K562 (cell line): ENCODE measurements around the gene PRSS12. TPM values are rescaled to one million over a fixed set of nuclear protein-coding genes. Genes with fewer than 3 reads are reported as not detected.

Experiments used
- ATAC-seq: fragments of 200-7000 bp; cut with Tn5 transposase; 3 replicates; pipeline ENCODE4 v1.9.1; 2020; ENCODE audit warnings: moderate library complexity
- BruUV-seq: library from RNA; stranded (reverse); fragments of 400-500 nt; replicated peaks from 2 replicates; lab custom pipeline; 2021; lab: Mats Ljungman, UMichigan
- CTCF ChIA-PET: fragments of 300-600 bp; formaldehyde crosslinking; extraction: SDS; loops from one replicate; lab custom pipeline; 2021; ENCODE audit warnings: low intra/inter-chr PET ratio; lab: Yijun Ruan, JAX
- POLR2A ChIA-PET: fragments of 300-600, 350-650 bp; sonication (Branson Sonifier 250); formaldehyde crosslinking; extraction: SDS; loops from one replicate; lab custom pipeline; 2021; ENCODE audit warnings: antibody characterized with exemption, inconsistent platforms; lab: Yijun Ruan, JAX
- DNase-seq, 4 experiments: peaks; one replicate each; pipeline versions ENCODE4 v3.0.0 to v3.0.0-alpha.2; 2011 to 2018; ENCODE audit warnings: low spot score in 3 of 4, mixed read lengths in 3 of 4; ENCODE audit errors: extremely low read depth in 1 of 4
- FAIRE-seq: peaks from 2 replicates; lab custom pipeline; 2011; peaks lifted over from hg19 to GRCh38; lab: Jason Lieb, UNC
- H2AFZ ChIP-seq: 2 replicates; pipeline ENCODE4 v1.6.0; 2011; ENCODE audit warnings: low read depth, low read length, control low read depth, inconsistent platforms
- H3K27ac ChIP-seq: fragments of 200-600 bp; 3 replicates; pipeline ENCODE4 v1.8.0; 2011; ENCODE audit warnings: low read depth, mild to moderate bottlenecking, control low read depth, inconsistent platforms, low read length, moderate library complexity, mixed read lengths; ENCODE audit errors: extremely low read depth
- H3K27me3 ChIP-seq, 2 experiments: fragments of 300-600 bp in 1 of 2; 2 replicates in 1 of 2; 3 replicates in 1 of 2; pipeline versions ENCODE4 v1.6.0 to v1.8.0; 2011; ENCODE audit warnings: inconsistent platforms in 2 of 2, low read length in 2 of 2, mild to moderate bottlenecking in 1 of 2, mixed read lengths in 1 of 2, moderate library complexity in 1 of 2; ENCODE audit not compliant: control insufficient read depth in 2 of 2, insufficient read depth in 2 of 2
- H3K36me3 ChIP-seq: fragments of 300-600 bp; 3 replicates; pipeline ENCODE4 v1.8.0; 2011; ENCODE audit warnings: mild to moderate bottlenecking, low read length, inconsistent platforms; ENCODE audit not compliant: control insufficient read depth, insufficient read depth
- H3K4me1 ChIP-seq, 2 experiments: fragments of 200-600 bp in 1 of 2; replicated peaks in 1 of 2; 2 replicates in 1 of 2; 3 replicates in 1 of 2; pipeline versions ENCODE4 v1.5.1 to v1.8.0; 2011; ENCODE audit warnings: inconsistent platforms in 2 of 2, low read length in 2 of 2, mild to moderate bottlenecking in 1 of 2, mixed read lengths in 1 of 2, moderate library complexity in 1 of 2; ENCODE audit not compliant: control insufficient read depth in 2 of 2, insufficient read depth in 2 of 2
- H3K4me2 ChIP-seq: 2 replicates; pipeline ENCODE4 v1.6.1; 2011; ENCODE audit warnings: low read length, control low read depth, inconsistent platforms, mixed read lengths; ENCODE audit not compliant: insufficient read depth
- H3K4me3 ChIP-seq: fragments of 200-600 bp; sonication (generic), shearing (Covaris generic); 2 replicates; pipeline ENCODE4 v1.5.1; 2016; ENCODE audit warnings: control low read depth, inconsistent platforms
- H3K79me2 ChIP-seq: fragments of 200-600 bp; 3 replicates; pipeline ENCODE4 v1.8.0; 2011; ENCODE audit warnings: low read length, inconsistent platforms; ENCODE audit not compliant: control insufficient read depth, insufficient read depth
- H3K9ac ChIP-seq, 2 experiments: 2 replicates each; pipeline versions ENCODE4 v1.6.0 to v1.6.1; 2011; ENCODE audit warnings: low read depth in 2 of 2, low read length in 2 of 2, control low read depth in 1 of 2, inconsistent platforms in 1 of 2, mild to moderate bottlenecking in 1 of 2, mixed read lengths in 1 of 2; ENCODE audit not compliant: insufficient read depth in 1 of 2
- H3K9me1 ChIP-seq: one replicate; pipeline ENCODE4 v1.6.0; 2011; ENCODE audit warnings: inconsistent platforms, mild to moderate bottlenecking, low read length, moderate library complexity; ENCODE audit not compliant: control insufficient read depth, insufficient read depth
- H3K9me3 ChIP-seq: replicated peaks from 2 replicates; pipeline ENCODE4 v1.5.1; 2011; ENCODE audit warnings: low read depth, low read length, inconsistent platforms; ENCODE audit not compliant: control insufficient read depth, insufficient read depth
- H4K20me1 ChIP-seq: replicated peaks from 2 replicates; pipeline ENCODE4 v1.6.1; 2011; ENCODE audit warnings: low read length, inconsistent platforms, mixed read lengths; ENCODE audit not compliant: control insufficient read depth, insufficient read depth
- CTBP1 ChIP-seq: fragments of 450-650 bp; IDR thresholded peaks from 2 replicates; pipeline ENCODE4 v1.6.1; 2016; ENCODE audit warnings: borderline replicate concordance
- HNRNPK ChIP-seq: fragments of 200-400 bp; formaldehyde crosslinking; IDR thresholded peaks from one replicate; pipeline ENCODE4 v1.6.1; 2018; ENCODE audit warnings: mild to moderate bottlenecking, low read depth, low read length; ENCODE audit not compliant: poor library complexity, severe bottlenecking
- JUND ChIP-seq, 2 experiments: IDR thresholded peaks; 2 replicates in 1 of 2; 3 replicates in 1 of 2; pipeline ENCODE4 v1.6.1; 2011; ENCODE audit warnings: borderline replicate concordance in 2 of 2, low read depth in 2 of 2, low read length in 2 of 2, improper control_type of control experiment in 1 of 2, missing biosample characterization in 1 of 2, missing genetic modification characterization in 1 of 2, missing genetic modification reagents in 1 of 2
- KHSRP ChIP-seq: fragments of 450-650 bp; IDR thresholded peaks from 2 replicates; pipeline ENCODE4 v1.6.1; 2017
- LCOR ChIP-seq: sonication (generic); formaldehyde crosslinking; IDR thresholded peaks from 2 replicates; pipeline ENCODE4 v1.8.0; 2022; ENCODE audit warnings: mild to moderate bottlenecking, missing genetic modification reagents
- SETDB1 ChIP-seq: IDR thresholded peaks from one replicate; pipeline ENCODE4 v1.6.1; 2012; ENCODE audit warnings: low read length, control low read depth, inconsistent platforms
- TSC22D4 ChIP-seq: fragments of 450-650 bp; IDR thresholded peaks from 2 replicates; pipeline ENCODE4 v1.6.1; 2016; ENCODE audit warnings: missing genetic modification characterization, missing biosample characterization, control low read depth
- ZFX ChIP-seq: sonication (generic); formaldehyde crosslinking; IDR thresholded peaks from 2 replicates; pipeline ENCODE4 v1.8.0; 2022; ENCODE audit warnings: mild to moderate bottlenecking, missing genetic modification reagents, moderate library complexity
- ZKSCAN8 ChIP-seq: fragments of 200-800 bp; sonication (Bioruptor generic); IDR thresholded peaks from 2 replicates; pipeline ENCODE4 v1.6.1; 2016; ENCODE audit warnings: missing genetic modification characterization, missing compliant biosample characterization
- ZNF197 ChIP-seq: fragments of 200-800 bp; sonication (Bioruptor generic); IDR thresholded peaks from 2 replicates; pipeline ENCODE4 v1.6.1; 2016; ENCODE audit warnings: low read depth, missing genetic modification characterization, missing compliant biosample characterization
- whole genome bisulfite sequencing: fragments of 100-300 bp; shearing (Covaris generic); methylation state at CpG from one replicate; pipeline ENCODE4 v1.1.6; 2016; ENCODE audit warnings: low coverage, mixed read lengths; ENCODE audit not compliant: insufficient coverage; ENCODE audit errors: missing lambda C conversion rate; 5-methylcytosine and 5-hydroxymethylcytosine counted together
- in situ Hi-C: fragments of 300-500 bp; cut with MboI; formaldehyde crosslinking; loops from 4 replicates; pipeline ENCODE4 v1.15.0; 2018; ENCODE audit warnings: inconsistent platforms, mixed read lengths
- intact Hi-C: fragments of 100-400 bp; cut with micrococcal nuclease; formaldehyde crosslinking; loops from 2 replicates; pipeline ENCODE4 v1.14.2; 2022
- polyA plus RNA-seq, 8 experiments: library from polyadenylated mRNA; depleted of rRNA in 4 of 8; stranded (reverse) in 5 of 8; unstranded in 3 of 8; fragments of >200 nt; fragmentation: Nextera tagmentation in 2 of 8; fragmentation: Illumina TruSeq in 1 of 8; extraction: Ambion mirVana in 2 of 8; extraction: Trizol in 1 of 8; gene quantifications; 2 replicates each; pipeline versions ENCODE4 v1.2.1 to v1.2.3, GENCODE V29; 2011 to 2014; ENCODE audit warnings: inconsistent platforms in 1 of 8, missing spikeins in 1 of 8
- total RNA-seq, 7 experiments: library from RNA; depleted of rRNA in 6 of 7; stranded (reverse); fragments of >200 nt in 6 of 7; fragmentation: Illumina TruSeq in 2 of 7; extraction: Trizol in 2 of 7; gene quantifications; 2 replicates each; pipeline versions ENCODE4 v1.2.1 to v1.2.3, GENCODE V29; 2011 to 2021; ENCODE audit warnings: low replicate concordance in 1 of 7
- TF ChIP-seq, protein P1 (sequence below): fragments of 450-650 bp; IDR thresholded peaks from 2 replicates; pipeline ENCODE4 v1.6.1; 2016; ENCODE audit warnings: mild to moderate bottlenecking, moderate library complexity

The PRSS12 gene
- total and polyA plus RNA-seq, 9 of the 15 experiments (the other 6 are each of a cell fraction or from before 2014, with no cell fraction given) = 0.06 to 0.11 (median 0.09) TPM; not detected in 6

DNA sequence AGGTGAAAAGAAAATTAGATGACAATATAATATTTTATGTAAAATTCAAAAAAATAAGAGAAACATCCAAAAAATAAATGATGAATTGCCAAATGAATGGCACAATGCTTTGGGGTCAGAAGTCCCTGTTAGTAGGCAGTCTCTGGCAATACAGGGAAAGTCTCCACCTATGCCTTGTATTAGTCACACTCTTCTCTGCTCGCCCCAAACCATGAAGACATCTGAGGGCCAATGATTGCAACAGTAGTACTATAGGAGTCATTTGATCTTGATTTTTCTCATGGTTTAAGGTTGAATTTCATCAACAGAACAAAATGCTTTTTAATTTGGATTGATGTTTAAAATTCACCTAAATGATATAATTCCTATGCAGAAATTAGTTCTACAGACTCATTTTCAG, 3.9 kb upstream of the PRSS12 start (continued):
- no peak for TF ChIP-seq CTBP1

- Histone ChIP-seq H2AFZ (no peak overlapping the region), H3K27me3 (peaks cover 2 to 10% of the 10 kb centered on the region in 2 experiments; a peak in 3 of 5 replicates), H3K9me3 (no peaks in the 10 kb centered on the region), H4K20me1 (no peaks in the 10 kb centered on the region), H3K4me3 (no peak overlapping the region), H3K4me2 (no peak overlapping the region), H3K4me1 (peaks cover 0 to 5% of the 10 kb centered on the region in 2 experiments; a peak in 1 of 5 replicates), H3K79me2 (no peaks in the 10 kb centered on the region), H3K9ac (no peak overlapping the region), H3K27ac (no peak overlapping the region), H3K9me1 (no peaks in the 10 kb centered on the region), H3K36me3 (no peaks in the 10 kb centered on the region)
- ATAC-seq (no peak), FAIRE-seq (no peak), DNase-seq (no peak)
- ChIA-PET POLR2A (no interaction called here), CTCF (no interaction called here)
- intact Hi-C loops = no loop called here
- TF ChIP-seq, protein P1, sequence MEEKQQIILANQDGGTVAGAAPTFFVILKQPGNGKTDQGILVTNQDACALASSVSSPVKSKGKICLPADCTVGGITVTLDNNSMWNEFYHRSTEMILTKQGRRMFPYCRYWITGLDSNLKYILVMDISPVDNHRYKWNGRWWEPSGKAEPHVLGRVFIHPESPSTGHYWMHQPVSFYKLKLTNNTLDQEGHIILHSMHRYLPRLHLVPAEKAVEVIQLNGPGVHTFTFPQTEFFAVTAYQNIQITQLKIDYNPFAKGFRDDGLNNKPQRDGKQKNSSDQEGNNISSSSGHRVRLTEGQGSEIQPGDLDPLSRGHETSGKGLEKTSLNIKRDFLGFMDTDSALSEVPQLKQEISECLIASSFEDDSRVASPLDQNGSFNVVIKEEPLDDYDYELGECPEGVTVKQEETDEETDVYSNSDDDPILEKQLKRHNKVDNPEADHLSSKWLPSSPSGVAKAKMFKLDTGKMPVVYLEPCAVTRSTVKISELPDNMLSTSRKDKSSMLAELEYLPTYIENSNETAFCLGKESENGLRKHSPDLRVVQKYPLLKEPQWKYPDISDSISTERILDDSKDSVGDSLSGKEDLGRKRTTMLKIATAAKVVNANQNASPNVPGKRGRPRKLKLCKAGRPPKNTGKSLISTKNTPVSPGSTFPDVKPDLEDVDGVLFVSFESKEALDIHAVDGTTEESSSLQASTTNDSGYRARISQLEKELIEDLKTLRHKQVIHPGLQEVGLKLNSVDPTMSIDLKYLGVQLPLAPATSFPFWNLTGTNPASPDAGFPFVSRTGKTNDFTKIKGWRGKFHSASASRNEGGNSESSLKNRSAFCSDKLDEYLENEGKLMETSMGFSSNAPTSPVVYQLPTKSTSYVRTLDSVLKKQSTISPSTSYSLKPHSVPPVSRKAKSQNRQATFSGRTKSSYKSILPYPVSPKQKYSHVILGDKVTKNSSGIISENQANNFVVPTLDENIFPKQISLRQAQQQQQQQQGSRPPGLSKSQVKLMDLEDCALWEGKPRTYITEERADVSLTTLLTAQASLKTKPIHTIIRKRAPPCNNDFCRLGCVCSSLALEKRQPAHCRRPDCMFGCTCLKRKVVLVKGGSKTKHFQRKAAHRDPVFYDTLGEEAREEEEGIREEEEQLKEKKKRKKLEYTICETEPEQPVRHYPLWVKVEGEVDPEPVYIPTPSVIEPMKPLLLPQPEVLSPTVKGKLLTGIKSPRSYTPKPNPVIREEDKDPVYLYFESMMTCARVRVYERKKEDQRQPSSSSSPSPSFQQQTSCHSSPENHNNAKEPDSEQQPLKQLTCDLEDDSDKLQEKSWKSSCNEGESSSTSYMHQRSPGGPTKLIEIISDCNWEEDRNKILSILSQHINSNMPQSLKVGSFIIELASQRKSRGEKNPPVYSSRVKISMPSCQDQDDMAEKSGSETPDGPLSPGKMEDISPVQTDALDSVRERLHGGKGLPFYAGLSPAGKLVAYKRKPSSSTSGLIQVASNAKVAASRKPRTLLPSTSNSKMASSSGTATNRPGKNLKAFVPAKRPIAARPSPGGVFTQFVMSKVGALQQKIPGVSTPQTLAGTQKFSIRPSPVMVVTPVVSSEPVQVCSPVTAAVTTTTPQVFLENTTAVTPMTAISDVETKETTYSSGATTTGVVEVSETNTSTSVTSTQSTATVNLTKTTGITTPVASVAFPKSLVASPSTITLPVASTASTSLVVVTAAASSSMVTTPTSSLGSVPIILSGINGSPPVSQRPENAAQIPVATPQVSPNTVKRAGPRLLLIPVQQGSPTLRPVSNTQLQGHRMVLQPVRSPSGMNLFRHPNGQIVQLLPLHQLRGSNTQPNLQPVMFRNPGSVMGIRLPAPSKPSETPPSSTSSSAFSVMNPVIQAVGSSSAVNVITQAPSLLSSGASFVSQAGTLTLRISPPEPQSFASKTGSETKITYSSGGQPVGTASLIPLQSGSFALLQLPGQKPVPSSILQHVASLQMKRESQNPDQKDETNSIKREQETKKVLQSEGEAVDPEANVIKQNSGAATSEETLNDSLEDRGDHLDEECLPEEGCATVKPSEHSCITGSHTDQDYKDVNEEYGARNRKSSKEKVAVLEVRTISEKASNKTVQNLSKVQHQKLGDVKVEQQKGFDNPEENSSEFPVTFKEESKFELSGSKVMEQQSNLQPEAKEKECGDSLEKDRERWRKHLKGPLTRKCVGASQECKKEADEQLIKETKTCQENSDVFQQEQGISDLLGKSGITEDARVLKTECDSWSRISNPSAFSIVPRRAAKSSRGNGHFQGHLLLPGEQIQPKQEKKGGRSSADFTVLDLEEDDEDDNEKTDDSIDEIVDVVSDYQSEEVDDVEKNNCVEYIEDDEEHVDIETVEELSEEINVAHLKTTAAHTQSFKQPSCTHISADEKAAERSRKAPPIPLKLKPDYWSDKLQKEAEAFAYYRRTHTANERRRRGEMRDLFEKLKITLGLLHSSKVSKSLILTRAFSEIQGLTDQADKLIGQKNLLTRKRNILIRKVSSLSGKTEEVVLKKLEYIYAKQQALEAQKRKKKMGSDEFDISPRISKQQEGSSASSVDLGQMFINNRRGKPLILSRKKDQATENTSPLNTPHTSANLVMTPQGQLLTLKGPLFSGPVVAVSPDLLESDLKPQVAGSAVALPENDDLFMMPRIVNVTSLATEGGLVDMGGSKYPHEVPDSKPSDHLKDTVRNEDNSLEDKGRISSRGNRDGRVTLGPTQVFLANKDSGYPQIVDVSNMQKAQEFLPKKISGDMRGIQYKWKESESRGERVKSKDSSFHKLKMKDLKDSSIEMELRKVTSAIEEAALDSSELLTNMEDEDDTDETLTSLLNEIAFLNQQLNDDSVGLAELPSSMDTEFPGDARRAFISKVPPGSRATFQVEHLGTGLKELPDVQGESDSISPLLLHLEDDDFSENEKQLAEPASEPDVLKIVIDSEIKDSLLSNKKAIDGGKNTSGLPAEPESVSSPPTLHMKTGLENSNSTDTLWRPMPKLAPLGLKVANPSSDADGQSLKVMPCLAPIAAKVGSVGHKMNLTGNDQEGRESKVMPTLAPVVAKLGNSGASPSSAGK = no peak
- TF ChIP-seq LCOR (CRISPR knock-in tag) (no peak), ZKSCAN8 (CRISPR knock-in tag) (no peak), TSC22D4 (tag) (no peak), SETDB1 (no peak), HNRNPK (no peak), KHSRP (no peak), JUND (IDR thresholded peaks at IDR 0.05; ENCODE audit: borderline replicate concordance, low read depth, low read length) (no peak), JUND (tag; IDR thresholded peaks at IDR 0.05; ENCODE audit: borderline replicate concordance, low read depth, low read length) (no peak), ZNF197 (CRISPR knock-in tag) (no peak), ZFX (no peak)
- WGBS = 0% methylated on average over 4 of the region's 4 CpGs
- in situ Hi-C loops = no loop called here
- BruUV-seq = no TSS peak
Observed at GRCh38 chr4:118356111-118356510, 3.3 kb upstream of the PRSS12 start.
